HepG2 (cell line): Measurements from ENCODE around the gene OTUB2. TPM values are rescaled to one million over a fixed set of nuclear protein-coding genes. Genes with fewer than 3 reads are reported as not detected.

Experiments
- ATRX ChIP-seq: sonication (generic); formaldehyde crosslinking; IDR thresholded peaks from 2 replicates; pipeline ENCODE4 v1.4.0; 2020; ENCODE audit warnings: missing genetic modification reagents, borderline replicate concordance
- CBFB ChIP-seq: sonication (generic); formaldehyde crosslinking; IDR thresholded peaks from 2 replicates; pipeline ENCODE4 v1.4.0; 2020; ENCODE audit warnings: missing genetic modification reagents
- ETS1 ChIP-seq: sonication (generic); formaldehyde crosslinking; IDR thresholded peaks from 2 replicates; pipeline ENCODE4 v1.4.0; 2020; ENCODE audit warnings: missing genetic modification reagents
- GTF2F1 ChIP-seq: fragments of 150-350 bp; IDR thresholded peaks from 2 replicates; pipeline ENCODE4 v1.6.1; 2014; ENCODE audit warnings: low read length
- HMGXB3 ChIP-seq: sonication (generic); formaldehyde crosslinking; IDR thresholded peaks from 2 replicates; pipeline ENCODE4 v1.4.0; 2020; ENCODE audit warnings: missing genetic modification reagents, borderline replicate concordance
- MEF2D ChIP-seq: sonication (generic); formaldehyde crosslinking; IDR thresholded peaks from 2 replicates; pipeline ENCODE4 v1.5.1; 2020; ENCODE audit warnings: mild to moderate bottlenecking, missing genetic modification reagents
- NFYC ChIP-seq: IDR thresholded peaks from 2 replicates; pipeline ENCODE4 v1.6.1; 2016; ENCODE audit warnings: missing genetic modification reagents, missing compliant biosample characterization
- POLR2G ChIP-seq: fragments of 200-400 bp; formaldehyde crosslinking; IDR thresholded peaks from 2 replicates; pipeline ENCODE4 v1.6.1; 2018; ENCODE audit warnings: mild to moderate bottlenecking, low read depth, low read length, moderate library complexity
- RARA ChIP-seq: IDR thresholded peaks from 2 replicates; pipeline ENCODE4 v1.6.1; 2016; ENCODE audit warnings: missing genetic modification reagents, missing compliant biosample characterization
- RXRA ChIP-seq: sonication (generic); formaldehyde crosslinking; IDR thresholded peaks from 2 replicates; pipeline ENCODE4 v1.5.1; 2020; ENCODE audit warnings: missing genetic modification reagents
- TP53 ChIP-seq: sonication (generic); formaldehyde crosslinking; conservative IDR thresholded peaks from 2 replicates; pipeline ENCODE4 v1.4.0; 2020; ENCODE audit warnings: missing genetic modification reagents
- ZBTB25 ChIP-seq: IDR thresholded peaks from 2 replicates; pipeline ENCODE4 v1.6.1; 2018; ENCODE audit warnings: missing genetic modification reagents
- ZBTB3 ChIP-seq: sonication (generic); formaldehyde crosslinking; IDR thresholded peaks from 2 replicates; pipeline ENCODE4 v1.4.0; 2020; ENCODE audit warnings: low read depth, mild to moderate bottlenecking, moderate library complexity, missing genetic modification reagents, borderline replicate concordance
- ZBTB42 ChIP-seq: sonication (generic); formaldehyde crosslinking; IDR thresholded peaks from 2 replicates; pipeline ENCODE4 v1.5.0; 2020; ENCODE audit warnings: mild to moderate bottlenecking, missing genetic modification reagents
- ZKSCAN5 ChIP-seq: sonication (generic); formaldehyde crosslinking; IDR thresholded peaks from 2 replicates; pipeline ENCODE4 v1.5.1; 2020; ENCODE audit warnings: mild to moderate bottlenecking, missing genetic modification reagents
- ZMYM4 ChIP-seq: sonication (generic); formaldehyde crosslinking; IDR thresholded peaks from 2 replicates; pipeline ENCODE4 v1.8.1; 2023; ENCODE audit warnings: mild to moderate bottlenecking, missing genetic modification reagents
- ZNF12 ChIP-seq: sonication (generic); formaldehyde crosslinking; IDR thresholded peaks from 2 replicates; pipeline ENCODE4 v1.5.0; 2020; ENCODE audit warnings: missing genetic modification reagents
- ZNF136 ChIP-seq: sonication (generic); formaldehyde crosslinking; IDR thresholded peaks from 2 replicates; pipeline ENCODE4 v1.8.1; 2022; ENCODE audit warnings: low read depth, mild to moderate bottlenecking, moderate library complexity, missing genetic modification reagents
- ZNF180 ChIP-seq: sonication (generic); formaldehyde crosslinking; IDR thresholded peaks from 2 replicates; pipeline ENCODE4 v1.4.0; 2020; ENCODE audit warnings: low read depth, missing genetic modification reagents, borderline replicate concordance
- ZNF7 ChIP-seq: IDR thresholded peaks from 2 replicates; pipeline ENCODE4 v1.6.1; 2016; ENCODE audit warnings: missing biosample characterization, missing genetic modification reagents
- ZNF709 ChIP-seq: sonication (generic); formaldehyde crosslinking; IDR thresholded peaks from 2 replicates; pipeline ENCODE4 v1.5.0; 2020; ENCODE audit warnings: mild to moderate bottlenecking, missing genetic modification reagents
- ZNF713 ChIP-seq: sonication (generic); formaldehyde crosslinking; IDR thresholded peaks from 2 replicates; pipeline ENCODE4 v1.4.0; 2020; ENCODE audit warnings: mild to moderate bottlenecking, missing genetic modification reagents
- ZNF878 ChIP-seq: sonication (generic); formaldehyde crosslinking; IDR thresholded peaks from 2 replicates; pipeline ENCODE4 v1.8.1; 2023; ENCODE audit warnings: mild to moderate bottlenecking, missing genetic modification reagents, moderate library complexity
- polyA plus RNA-seq, 8 experiments: library from polyadenylated mRNA; depleted of rRNA in 3 of 8; stranded (reverse) in 7 of 8; unstranded in 1 of 8; fragments of >200 nt; fragmentation: Illumina TruSeq in 4 of 8; extraction: Trizol in 4 of 8; gene quantifications; 2 replicates each; pipeline versions ENCODE4 v1.2.1 to v1.2.3, GENCODE V29; 2011 to 2016; ENCODE audit warnings: low read depth in 4 of 8, missing spikeins in 1 of 8, mixed read lengths in 1 of 8; ENCODE audit not compliant: insufficient read depth in 1 of 8
- total RNA-seq, 5 experiments: library from RNA; depleted of rRNA; stranded (reverse); fragments of >200 nt; fragmentation: Illumina TruSeq; extraction: Trizol; gene quantifications; 2 replicates each; pipeline ENCODE4 v1.2.3, GENCODE V29; 2016; ENCODE audit warnings: low read depth in 1 of 5
- TF ChIP-seq, protein P1 (sequence below): IDR thresholded peaks from 2 replicates; pipeline ENCODE4 v1.6.1; 2016; ENCODE audit warnings: low read depth

Gene OTUB2
- total and polyA plus RNA-seq, 2 of the 13 experiments (the other 11 are each of a cell fraction or from before 2014, with no cell fraction given) = 2.2 to 2.4 TPM

- TF ChIP-seq ETS1 (CRISPR knock-in tag) (no peak), ZNF878 (no peak), HMGXB3 (no peak; the same call in 1 of the 2 replicates), ZBTB3 (CRISPR knock-in tag) (no peak), ZNF713 (no peak), TP53 (CRISPR knock-in tag) (no peak), GTF2F1 (no peak), POLR2G (0 out of 2 replicates have a peak, but pooled peaks have one; percentile 26), RXRA (CRISPR knock-in tag) (no peak; the same call in 1 of the 2 replicates), RARA (CRISPR knock-in tag) (peak; percentile 61), ZNF7 (peak; percentile 53; the same call in 1 of the 2 replicates), ZNF12 (CRISPR knock-in tag) (no peak), ZNF709 (CRISPR knock-in tag) (0 out of 2 replicates have a peak, but pooled peaks have one; percentile 11), ZKSCAN5 (CRISPR knock-in tag) (no peak), ZNF136 (CRISPR knock-in tag) (0 out of 2 replicates have a peak, but pooled peaks have one; percentile 16), ATRX (CRISPR knock-in tag) (no peak), CBFB (no peak), NFYC (CRISPR knock-in tag) (no peak; the same call in 1 of the 2 replicates), ZNF180 (CRISPR knock-in tag) (no peak), MEF2D (CRISPR knock-in tag) (no peak; the same call in 1 of the 2 replicates), ZBTB42 (CRISPR knock-in tag) (no peak), ZMYM4 (0 out of 2 replicates have a peak, but pooled peaks have one; percentile 31), ZBTB25 (CRISPR knock-in tag) (no peak)
- TF ChIP-seq, protein P1, sequence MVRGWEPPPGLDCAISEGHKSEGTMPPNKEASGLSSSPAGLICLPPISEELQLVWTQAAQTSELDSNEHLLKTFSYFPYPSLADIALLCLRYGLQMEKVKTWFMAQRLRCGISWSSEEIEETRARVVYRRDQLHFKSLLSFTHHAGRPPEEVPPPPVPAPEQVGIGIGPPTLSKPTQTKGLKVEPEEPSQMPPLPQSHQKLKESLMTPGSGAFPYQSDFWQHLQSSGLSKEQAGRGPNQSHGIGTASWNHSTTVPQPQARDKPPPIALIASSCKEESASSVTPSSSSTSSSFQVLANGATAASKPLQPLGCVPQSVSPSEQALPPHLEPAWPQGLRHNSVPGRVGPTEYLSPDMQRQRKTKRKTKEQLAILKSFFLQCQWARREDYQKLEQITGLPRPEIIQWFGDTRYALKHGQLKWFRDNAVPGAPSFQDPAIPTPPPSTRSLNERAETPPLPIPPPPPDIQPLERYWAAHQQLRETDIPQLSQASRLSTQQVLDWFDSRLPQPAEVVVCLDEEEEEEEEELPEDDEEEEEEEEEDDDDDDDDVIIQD (CRISPR knock-in tag) = peak; percentile 28; the same call in 1 of the 2 replicates
These were observed 32.6 kb downstream of the OTUB2 start (continued) for GRCh38 chr14:94058674-94059138.
